Panc1 (cell line): ENCODE results near the gene RHOA. TPM values are rescaled to one million over a fixed set of nuclear protein-coding genes. Genes with fewer than 3 reads are reported as not detected.

ENCODE experiments used
- ATAC-seq: fragments of 200-7000 bp; cut with Tn5 transposase; 2 replicates; pipeline ENCODE4 v1.9.1; 2020; ENCODE audit warnings: mild to moderate bottlenecking, moderate library complexity
- BruUV-seq: library from RNA; stranded (reverse); fragments of 400-500 nt; replicated peaks from 2 replicates; lab custom pipeline; 2021; lab: Mats Ljungman, UMichigan
- CTCF ChIA-PET: fragments of 300-600 bp; sonication (Branson Sonifier 250); formaldehyde crosslinking; loops from one replicate; lab custom pipeline; 2022; ENCODE audit warnings: antibody characterized with exemption; lab: Charles Lee
- POLR2A ChIA-PET: fragments of 300-600 bp; sonication (Branson Sonifier 250); formaldehyde crosslinking; loops from one replicate; lab custom pipeline; 2022; ENCODE audit warnings: antibody characterized with exemption; lab: Charles Lee
- DNase-seq: peaks from one replicate; pipeline ENCODE4 v3.0.0-alpha.2; 2010; ENCODE audit warnings: low read depth, low spot score
- H3K27ac ChIP-seq: 2 replicates; pipeline ENCODE4 v1.5.1; 2011; ENCODE audit warnings: mild to moderate bottlenecking, low read length, inconsistent platforms
- H3K27me3 ChIP-seq: fragments of 200-500 bp; sonication (Bioruptor generic); 2 replicates; pipeline ENCODE4 v1.6.0; 2014; ENCODE audit warnings: low read length, inconsistent platforms; ENCODE audit not compliant: control insufficient read depth, insufficient read depth
- H3K36me3 ChIP-seq: fragments of 200-500 bp; sonication (Bioruptor generic); 2 replicates; pipeline ENCODE4 v1.5.1; 2014; ENCODE audit warnings: inconsistent platforms, mild to moderate bottlenecking, low read length, moderate library complexity; ENCODE audit not compliant: control insufficient read depth, insufficient read depth
- H3K4me1 ChIP-seq: 2 replicates; pipeline ENCODE4 v1.5.1; 2011; ENCODE audit warnings: inconsistent platforms, mild to moderate bottlenecking, low read length, moderate library complexity; ENCODE audit not compliant: control insufficient read depth, insufficient read depth
- H3K4me3 ChIP-seq, 2 experiments: 2 replicates each; pipeline ENCODE4 v1.5.1; 2011 to 2012; ENCODE audit warnings: low read depth in 2 of 2, low read length in 2 of 2, mild to moderate bottlenecking in 2 of 2, inconsistent platforms in 1 of 2, moderate library complexity in 1 of 2
- H3K9me3 ChIP-seq: fragments of 200-500 bp; sonication (Bioruptor generic); 2 replicates; pipeline ENCODE4 v1.5.1; 2014; ENCODE audit warnings: low read depth, mild to moderate bottlenecking, inconsistent platforms, low read length, moderate library complexity; ENCODE audit not compliant: control insufficient read depth, insufficient read depth
- POLR2AphosphoS5 ChIP-seq: IDR thresholded peaks from 2 replicates; pipeline ENCODE4 v1.6.1; 2012; ENCODE audit warnings: mild to moderate bottlenecking, low read depth, low read length, moderate library complexity
- SIN3A ChIP-seq: IDR thresholded peaks from 2 replicates; pipeline ENCODE4 v1.6.1; 2012; ENCODE audit warnings: low read depth, mild to moderate bottlenecking, low read length, moderate library complexity, borderline replicate concordance; ENCODE audit not compliant: insufficient read depth
- TCF7L2 ChIP-seq: IDR thresholded peaks from 2 replicates; pipeline ENCODE4 v1.6.1; 2011; ENCODE audit warnings: mild to moderate bottlenecking, low read depth, low read length, inconsistent platforms
- in situ Hi-C: cut with HindIII; loops from 2 replicates; pipeline ENCODE4 v1.10.0; 2016; ENCODE audit warnings: low sequenced_read_pairs, low pct_unique_long_range_greater_than_20kb
- intact Hi-C: fragments of 100-400 bp; cut with micrococcal nuclease; formaldehyde crosslinking; loops from one replicate; pipeline ENCODE4 v1.10.0; 2022; ENCODE audit not compliant: unreplicated experiment
- total RNA-seq: library from RNA; stranded (reverse); gene quantifications from one replicate; pipeline ENCODE4 v1.2.1, GENCODE V29; 2021; ENCODE audit not compliant: unreplicated experiment
- TF ChIP-seq, protein P1 (sequence below): fragments of 450-650 bp; IDR thresholded peaks from 2 replicates; pipeline ENCODE4 v1.5.1; 2017; ENCODE audit warnings: mild to moderate bottlenecking
- TF ChIP-seq, protein P2 (sequence below), 2 experiments: IDR thresholded peaks; 2 replicates each; pipeline ENCODE4 v1.6.1; 2011 to 2012; ENCODE audit warnings: low read depth in 2 of 2, control low read depth in 1 of 2, low read length in 1 of 2, mild to moderate bottlenecking in 1 of 2, moderate library complexity in 1 of 2; ENCODE audit not compliant: insufficient read depth in 1 of 2

RHOA gene
- total RNA-seq, 1 experiment from 2014 or later = 296 TPM

DNA sequence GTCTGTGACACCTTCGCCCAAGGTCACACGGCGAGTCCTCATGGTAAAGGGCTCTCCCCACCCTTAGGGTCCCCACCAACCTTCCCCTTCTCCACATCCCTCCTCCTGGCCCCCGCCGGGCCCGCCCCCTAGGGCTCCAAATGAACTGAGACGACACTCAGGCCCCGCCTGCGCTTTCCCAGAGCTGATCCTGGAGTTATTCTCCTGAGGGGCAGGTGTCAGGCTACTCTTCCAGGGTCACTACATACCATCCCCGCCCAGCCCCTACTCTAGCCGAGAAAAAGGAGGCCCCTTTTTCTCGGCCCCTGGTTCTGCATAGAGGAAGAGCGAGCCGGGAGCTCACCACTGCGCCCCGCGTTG lies 72.2 kb downstream of the RHOA start:
- intact Hi-C loops (no loop called here), in situ Hi-C loops (no loop called here)
- BruUV-seq = no TSS peak
- ATAC-seq (peak; percentile 63), DNase-seq (no peak)
- Histone ChIP-seq H3K4me3 (peak overlapping the region; percentile 72 to 83), H3K4me1 (peaks cover 3% of the 10 kb centered on the region; the same call in 1 of the 2 replicates), H3K27me3 (no peaks in the 10 kb centered on the region), H3K9me3 (no peaks in the 10 kb centered on the region), H3K27ac (peak overlapping the region; percentile 84), H3K36me3 (peaks cover 13% of the 10 kb centered on the region)
- ChIA-PET POLR2A (interaction anchor here (0.6 kb wide), 2 partner anchors 34 to 179 kb away, joined by 4 to 16 read pairs; no protein-coding TSS in a partner anchor), CTCF (interaction anchor here (1.2 kb wide), 1 partner anchor 110 kb away, joined by 4 read pairs; no protein-coding TSS in a partner anchor)
- TF ChIP-seq TCF7L2 (no peak), POLR2AphosphoS5 (no peak), SIN3A (no peak)

DNA sequence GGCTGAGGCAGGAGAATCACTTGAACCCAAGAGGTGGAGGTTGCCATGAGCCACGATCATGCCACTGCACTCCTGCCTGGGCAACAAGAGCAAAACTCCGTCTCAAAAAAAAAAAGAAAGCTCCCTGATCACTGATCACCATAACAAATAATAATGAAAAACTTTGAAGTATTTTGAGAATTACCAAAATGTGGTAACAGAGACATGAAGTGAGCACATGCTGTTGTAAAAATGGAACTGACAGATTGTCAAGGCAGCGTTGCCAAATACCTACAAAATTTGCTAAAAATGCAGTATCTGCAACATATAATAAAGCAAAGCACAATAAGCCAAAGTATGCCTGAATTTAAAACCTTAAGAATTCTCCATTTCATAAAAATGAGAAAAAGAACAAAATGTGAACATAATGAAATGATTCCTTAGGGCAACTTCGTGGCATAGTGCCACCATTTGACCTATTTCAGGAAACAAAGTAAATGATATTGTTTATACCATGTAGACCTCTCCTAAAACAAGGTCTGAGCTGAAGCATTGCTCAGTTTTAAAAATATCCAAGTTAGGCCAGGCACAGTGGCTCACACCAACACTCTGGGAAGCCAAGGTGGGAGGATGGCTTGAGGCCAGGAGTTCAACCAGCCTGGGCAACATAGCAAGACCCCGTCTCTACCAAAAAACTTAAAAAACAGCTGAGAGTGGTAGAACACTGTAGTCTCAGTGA lies 77.7 kb downstream of the RHOA start:
- H3K27ac ChIP-seq = no peak overlapping the region
- BruUV-seq = no TSS peak
- no peaks in the 10 kb centered on the region for H3K9me3 ChIP-seq
- no peak for DNase-seq
- no peak for TF ChIP-seq SIN3A
- TF ChIP-seq, protein P1, sequence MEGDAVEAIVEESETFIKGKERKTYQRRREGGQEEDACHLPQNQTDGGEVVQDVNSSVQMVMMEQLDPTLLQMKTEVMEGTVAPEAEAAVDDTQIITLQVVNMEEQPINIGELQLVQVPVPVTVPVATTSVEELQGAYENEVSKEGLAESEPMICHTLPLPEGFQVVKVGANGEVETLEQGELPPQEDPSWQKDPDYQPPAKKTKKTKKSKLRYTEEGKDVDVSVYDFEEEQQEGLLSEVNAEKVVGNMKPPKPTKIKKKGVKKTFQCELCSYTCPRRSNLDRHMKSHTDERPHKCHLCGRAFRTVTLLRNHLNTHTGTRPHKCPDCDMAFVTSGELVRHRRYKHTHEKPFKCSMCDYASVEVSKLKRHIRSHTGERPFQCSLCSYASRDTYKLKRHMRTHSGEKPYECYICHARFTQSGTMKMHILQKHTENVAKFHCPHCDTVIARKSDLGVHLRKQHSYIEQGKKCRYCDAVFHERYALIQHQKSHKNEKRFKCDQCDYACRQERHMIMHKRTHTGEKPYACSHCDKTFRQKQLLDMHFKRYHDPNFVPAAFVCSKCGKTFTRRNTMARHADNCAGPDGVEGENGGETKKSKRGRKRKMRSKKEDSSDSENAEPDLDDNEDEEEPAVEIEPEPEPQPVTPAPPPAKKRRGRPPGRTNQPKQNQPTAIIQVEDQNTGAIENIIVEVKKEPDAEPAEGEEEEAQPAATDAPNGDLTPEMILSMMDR = no peak
- no peak for TF ChIP-seq POLR2AphosphoS5
- TF ChIP-seq, protein P2, sequence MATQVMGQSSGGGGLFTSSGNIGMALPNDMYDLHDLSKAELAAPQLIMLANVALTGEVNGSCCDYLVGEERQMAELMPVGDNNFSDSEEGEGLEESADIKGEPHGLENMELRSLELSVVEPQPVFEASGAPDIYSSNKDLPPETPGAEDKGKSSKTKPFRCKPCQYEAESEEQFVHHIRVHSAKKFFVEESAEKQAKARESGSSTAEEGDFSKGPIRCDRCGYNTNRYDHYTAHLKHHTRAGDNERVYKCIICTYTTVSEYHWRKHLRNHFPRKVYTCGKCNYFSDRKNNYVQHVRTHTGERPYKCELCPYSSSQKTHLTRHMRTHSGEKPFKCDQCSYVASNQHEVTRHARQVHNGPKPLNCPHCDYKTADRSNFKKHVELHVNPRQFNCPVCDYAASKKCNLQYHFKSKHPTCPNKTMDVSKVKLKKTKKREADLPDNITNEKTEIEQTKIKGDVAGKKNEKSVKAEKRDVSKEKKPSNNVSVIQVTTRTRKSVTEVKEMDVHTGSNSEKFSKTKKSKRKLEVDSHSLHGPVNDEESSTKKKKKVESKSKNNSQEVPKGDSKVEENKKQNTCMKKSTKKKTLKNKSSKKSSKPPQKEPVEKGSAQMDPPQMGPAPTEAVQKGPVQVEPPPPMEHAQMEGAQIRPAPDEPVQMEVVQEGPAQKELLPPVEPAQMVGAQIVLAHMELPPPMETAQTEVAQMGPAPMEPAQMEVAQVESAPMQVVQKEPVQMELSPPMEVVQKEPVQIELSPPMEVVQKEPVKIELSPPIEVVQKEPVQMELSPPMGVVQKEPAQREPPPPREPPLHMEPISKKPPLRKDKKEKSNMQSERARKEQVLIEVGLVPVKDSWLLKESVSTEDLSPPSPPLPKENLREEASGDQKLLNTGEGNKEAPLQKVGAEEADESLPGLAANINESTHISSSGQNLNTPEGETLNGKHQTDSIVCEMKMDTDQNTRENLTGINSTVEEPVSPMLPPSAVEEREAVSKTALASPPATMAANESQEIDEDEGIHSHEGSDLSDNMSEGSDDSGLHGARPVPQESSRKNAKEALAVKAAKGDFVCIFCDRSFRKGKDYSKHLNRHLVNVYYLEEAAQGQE (IDR thresholded peaks at IDR 0.05; ENCODE audit: insufficient read depth in 1 of 2, low read depth in 2 of 2, low read length in 1 of 2) = no peak
- TF ChIP-seq TCF7L2 = no peak
- intact Hi-C loops (no loop called here), in situ Hi-C loops (no loop called here)
- CTCF ChIA-PET = no interaction called here
- POLR2A ChIA-PET = no interaction called here
- ATAC-seq = no peak
- H3K27me3 ChIP-seq = no peaks in the 10 kb centered on the region
- H3K4me1 ChIP-seq = no peaks in the 10 kb centered on the region
- no peak overlapping the region for H3K4me3 ChIP-seq
- peaks cover 10% of the 10 kb centered on the region for H3K36me3 ChIP-seq

DNA sequence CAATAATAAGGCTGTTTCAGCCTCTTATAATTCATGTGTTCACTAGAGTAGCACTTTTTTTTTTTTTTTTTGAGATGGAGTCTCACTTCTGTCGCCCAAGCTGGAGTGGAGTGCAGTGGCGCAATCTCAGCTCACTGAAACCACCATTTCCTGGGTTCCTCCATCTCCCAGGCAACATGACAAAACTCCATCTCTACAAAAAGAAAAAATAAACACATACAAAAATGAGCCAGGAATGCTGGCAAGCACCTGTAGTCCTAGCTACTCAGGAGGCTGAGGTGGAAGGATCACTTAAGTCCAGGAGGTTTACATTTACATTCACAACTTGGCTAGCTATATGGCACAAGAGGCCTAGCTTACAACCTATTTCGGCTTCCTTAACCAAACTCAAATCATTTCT lies 78.7 kb downstream of the RHOA start:
- Histone ChIP-seq H3K36me3 (peaks cover 10% of the 10 kb centered on the region), H3K4me3 (no peak overlapping the region), H3K4me1 (no peaks in the 10 kb centered on the region), H3K27me3 (no peaks in the 10 kb centered on the region), H3K9me3 (no peaks in the 10 kb centered on the region), H3K27ac (no peak overlapping the region)
- ATAC-seq (no peak), DNase-seq (no peak)
- ChIA-PET POLR2A (interaction anchor here (0.6 kb wide), 1 partner anchor 121 kb away, joined by 5 read pairs; no protein-coding TSS in a partner anchor), CTCF (no interaction called here)
- TF ChIP-seq POLR2AphosphoS5 (no peak), TCF7L2 (no peak), SIN3A (no peak)
- TF ChIP-seq, protein P1 = no peak
- in situ Hi-C loops (no loop called here), intact Hi-C loops (no loop called here)
- no TSS peak for BruUV-seq
